Measurements from ENCODE around the gene AGXT2.

Gene AGXT2

GRCh38 chr5:35047785-35048404 is at the start of gene AGXT2:
Gene AGXT2 (minus strand): TSS chr5:35047949. CDS start chr5:35047892, 57 bp downstream.
- DNase-seq: no peak

GRCh38 chr5:35096932-35097331 is 49.2 kb upstream of the AGXT2 start:
- no peak for DNase-seq

- no peak for DNase-seq
These were observed 48.5 kb upstream of the AGXT2 start for GRCh38 chr5:35096216-35096615.

GRCh38 chr5:35095366-35095765 is 47.6 kb upstream of the AGXT2 start:
- no peak for DNase-seq

GRCh38 chr5:35094948-35095347 is 47.2 kb upstream of the AGXT2 start:
- no peak for DNase-seq

- no peak for DNase-seq
These were observed 45.0 kb upstream of the AGXT2 start for GRCh38 chr5:35092703-35093102.

- DNase-seq: no peak
These were observed 44.0 kb upstream of the AGXT2 start for GRCh38 chr5:35091704-35092103.

GRCh38 chr5:35089334-35090314 is 41.9 kb upstream of the AGXT2 start:
- DNase-seq: peak; percentile 68

GRCh38 chr5:35087991-35088390 is 40.2 kb upstream of the AGXT2 start:
- no peak for DNase-seq

GRCh38 chr5:35083150-35083549 is 35.4 kb upstream of the AGXT2 start:
- no peak for DNase-seq

- DNase-seq: no peak
These were observed 34.8 kb upstream of the AGXT2 start for GRCh38 chr5:35082530-35082929.

GRCh38 chr5:35081134-35081533 is 33.4 kb upstream of the AGXT2 start:
- DNase-seq: no peak

GRCh38 chr5:35073160-35073559 is 25.4 kb upstream of the AGXT2 start:
- no peak for DNase-seq

- DNase-seq: no peak
These were observed 21.4 kb upstream of the AGXT2 start for GRCh38 chr5:35069188-35069587.

- DNase-seq: no peak
These were observed 20.2 kb upstream of the AGXT2 start for GRCh38 chr5:35067985-35068384.

GRCh38 chr5:35066260-35066795 is 18.6 kb upstream of the AGXT2 start:
- DNase-seq: no peak

GRCh38 chr5:35063414-35063813 is 15.7 kb upstream of the AGXT2 start:
- DNase-seq: no peak

GRCh38 chr5:35061211-35061770 is 13.5 kb upstream of the AGXT2 start:
- DNase-seq: no peak

GRCh38 chr5:35060236-35060635 is 12.5 kb upstream of the AGXT2 start:
- DNase-seq: no peak

GRCh38 chr5:35059251-35059650 is 11.5 kb upstream of the AGXT2 start:
- no peak for DNase-seq

- DNase-seq: no peak
These were observed 10.6 kb upstream of the AGXT2 start for GRCh38 chr5:35058374-35058788.

- DNase-seq: no peak
These were observed 8.9 kb upstream of the AGXT2 start for GRCh38 chr5:35056686-35057085.

GRCh38 chr5:35052838-35053237 is 5.1 kb upstream of the AGXT2 start:
- DNase-seq: no peak
